Nephron progenitor cell (in vitro differentiated cells): ENCODE results near the gene EXT2.

ENCODE experiments used
- DNase-seq: peaks from one replicate; pipeline ENCODE4 v3.0.0; 2021
- H3K27ac Mint-ChIP-seq: 2 replicates; pipeline ENCODE4 v1.8.0; 2021; ENCODE audit warnings: mild to moderate bottlenecking, moderate library complexity, mixed read lengths
- H3K27me3 Mint-ChIP-seq: 2 replicates; pipeline ENCODE4 v1.8.0; 2021; ENCODE audit warnings: mild to moderate bottlenecking, low read depth, mixed read lengths; ENCODE audit not compliant: poor library complexity
- H3K36me3 Mint-ChIP-seq: 2 replicates; pipeline ENCODE4 v1.8.0; 2021; ENCODE audit warnings: low read depth, mixed read lengths
- H3K4me1 Mint-ChIP-seq: 2 replicates; pipeline ENCODE4 v1.8.0; 2021; ENCODE audit warnings: mixed read lengths
- H3K4me3 Mint-ChIP-seq: 2 replicates; pipeline ENCODE4 v1.8.0; 2021; ENCODE audit warnings: mild to moderate bottlenecking, moderate library complexity, mixed read lengths
- H3K9me3 Mint-ChIP-seq: 2 replicates; pipeline ENCODE4 v1.8.0; 2021; ENCODE audit warnings: mild to moderate bottlenecking, moderate library complexity, mixed read lengths
- TF ChIP-seq, protein P1 (sequence below): fragments of 200-600 bp; sonication (generic); IDR thresholded peaks from 2 replicates; pipeline ENCODE4 v1.5.0; 2021; ENCODE audit warnings: antibody characterized with exemption

EXT2 gene

DNA sequence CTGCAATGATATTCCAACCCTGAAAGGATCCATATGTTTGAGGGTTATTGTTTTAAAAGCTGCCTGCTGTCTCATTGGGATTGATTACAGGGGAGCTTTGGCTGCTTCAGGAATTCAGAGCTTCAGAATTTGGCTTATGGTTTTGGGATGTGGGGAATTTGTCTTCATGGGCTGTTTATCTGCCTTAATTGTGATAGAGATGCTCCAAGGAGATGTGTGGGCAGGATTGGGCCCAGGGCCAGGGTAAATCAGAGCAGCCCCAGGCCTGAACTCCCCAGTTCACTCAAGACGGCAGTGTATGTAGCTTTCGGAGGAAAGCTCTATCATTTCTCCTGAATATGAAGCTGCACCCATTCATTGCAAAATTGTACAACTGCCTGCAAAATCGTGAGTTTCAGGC lies 126.0 kb downstream of the EXT2 start:
- Mint-ChIP-seq H3K27me3 (peaks cover 30% of the 10 kb centered on the region), H3K4me1 (peaks cover 47% of the 10 kb centered on the region), H3K27ac (no peak overlapping the region), H3K9me3 (no peaks in the 10 kb centered on the region), H3K36me3 (peaks cover 13% of the 10 kb centered on the region), H3K4me3 (no peak overlapping the region)
- TF ChIP-seq, protein P1, sequence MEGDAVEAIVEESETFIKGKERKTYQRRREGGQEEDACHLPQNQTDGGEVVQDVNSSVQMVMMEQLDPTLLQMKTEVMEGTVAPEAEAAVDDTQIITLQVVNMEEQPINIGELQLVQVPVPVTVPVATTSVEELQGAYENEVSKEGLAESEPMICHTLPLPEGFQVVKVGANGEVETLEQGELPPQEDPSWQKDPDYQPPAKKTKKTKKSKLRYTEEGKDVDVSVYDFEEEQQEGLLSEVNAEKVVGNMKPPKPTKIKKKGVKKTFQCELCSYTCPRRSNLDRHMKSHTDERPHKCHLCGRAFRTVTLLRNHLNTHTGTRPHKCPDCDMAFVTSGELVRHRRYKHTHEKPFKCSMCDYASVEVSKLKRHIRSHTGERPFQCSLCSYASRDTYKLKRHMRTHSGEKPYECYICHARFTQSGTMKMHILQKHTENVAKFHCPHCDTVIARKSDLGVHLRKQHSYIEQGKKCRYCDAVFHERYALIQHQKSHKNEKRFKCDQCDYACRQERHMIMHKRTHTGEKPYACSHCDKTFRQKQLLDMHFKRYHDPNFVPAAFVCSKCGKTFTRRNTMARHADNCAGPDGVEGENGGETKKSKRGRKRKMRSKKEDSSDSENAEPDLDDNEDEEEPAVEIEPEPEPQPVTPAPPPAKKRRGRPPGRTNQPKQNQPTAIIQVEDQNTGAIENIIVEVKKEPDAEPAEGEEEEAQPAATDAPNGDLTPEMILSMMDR, result no peak
- no peak for DNase-seq

DNA sequence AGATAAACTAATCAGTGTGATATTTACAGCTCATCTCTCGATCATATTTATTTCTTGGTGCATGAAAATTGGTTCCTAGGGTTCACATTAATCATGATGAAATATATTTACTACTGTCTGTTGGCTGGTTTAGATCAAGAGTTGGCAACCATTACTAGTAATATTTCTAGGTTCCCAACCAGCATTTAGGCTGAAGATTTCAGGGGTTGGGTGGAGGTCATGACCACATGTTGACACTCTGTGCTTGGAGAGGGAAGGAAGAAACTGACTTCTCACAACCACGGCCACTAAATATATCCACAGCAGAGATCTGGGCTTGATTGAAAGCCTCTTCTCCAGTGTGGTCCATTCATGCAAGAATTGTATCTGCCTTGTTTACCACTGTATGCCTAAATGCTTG lies 126.5 kb downstream of the EXT2 start:
- peaks cover 42% of the 10 kb centered on the region for H3K4me1 Mint-ChIP-seq
- DNase-seq, result no peak
- TF ChIP-seq, protein P1, result no peak
- H3K9me3 Mint-ChIP-seq, result no peaks in the 10 kb centered on the region
- H3K27me3 Mint-ChIP-seq, result peaks cover 33% of the 10 kb centered on the region
- no peak overlapping the region for H3K4me3 Mint-ChIP-seq
- no peak overlapping the region for H3K27ac Mint-ChIP-seq
- H3K36me3 Mint-ChIP-seq, result peaks cover 13% of the 10 kb centered on the region

DNA sequence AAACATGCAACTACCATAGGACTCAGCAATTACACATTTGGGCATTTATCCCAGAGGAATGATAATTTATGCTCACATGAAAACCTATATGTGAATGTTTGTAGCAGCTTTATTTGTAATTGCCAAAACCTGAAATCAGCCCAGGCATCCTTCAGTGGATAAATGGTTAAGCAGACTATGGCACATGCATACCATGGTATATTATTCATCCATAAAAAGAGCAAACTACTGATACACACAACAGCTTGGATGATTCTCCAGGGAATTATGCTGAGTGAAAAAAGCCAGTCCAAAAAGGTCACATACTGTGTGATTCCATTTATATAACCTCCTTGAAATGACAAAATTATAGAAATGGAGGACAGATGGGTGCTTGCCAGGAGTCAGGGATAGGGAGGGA lies 127.8 kb downstream of the EXT2 start:
- Mint-ChIP-seq H3K9me3 (no peaks in the 10 kb centered on the region), H3K27me3 (peaks cover 43% of the 10 kb centered on the region), H3K27ac (no peak overlapping the region), H3K4me3 (no peak overlapping the region), H3K4me1 (peaks cover 30% of the 10 kb centered on the region), H3K36me3 (peaks cover 10% of the 10 kb centered on the region)
- DNase-seq, result no peak
- TF ChIP-seq, protein P1, result no peak

GRCh38 chr11:44224867-44225501 lies 129.5 kb downstream of the EXT2 start:
- H3K36me3 Mint-ChIP-seq, result peaks cover 7% of the 10 kb centered on the region
- H3K9me3 Mint-ChIP-seq, result no peaks in the 10 kb centered on the region

DNA sequence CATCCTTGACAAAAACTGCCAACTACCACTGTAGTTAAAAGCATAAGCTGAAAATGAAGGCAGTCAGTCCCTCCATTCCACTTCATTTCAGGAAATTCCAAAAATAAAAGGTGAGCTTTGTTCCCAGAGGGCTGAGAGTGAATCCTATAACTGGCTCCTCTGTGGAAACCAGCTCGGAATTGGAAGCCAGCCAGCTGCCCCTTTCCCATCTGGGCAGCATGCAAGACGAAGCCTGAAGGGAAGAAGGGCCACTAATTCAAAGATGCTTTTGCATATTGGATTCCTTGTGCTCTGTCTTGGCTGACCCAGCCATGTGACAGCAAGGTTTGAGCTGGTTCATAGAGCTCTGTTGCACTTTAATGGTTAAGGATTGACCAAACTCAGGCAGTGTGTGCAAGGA lies 131.0 kb downstream of the EXT2 start:
- Mint-ChIP-seq H3K9me3 (no peaks in the 10 kb centered on the region), H3K27me3 (peaks cover 51% of the 10 kb centered on the region), H3K27ac (no peak overlapping the region), H3K36me3 (peaks cover 6% of the 10 kb centered on the region), H3K4me1 (peaks cover 7% of the 10 kb centered on the region), H3K4me3 (no peak overlapping the region)
- TF ChIP-seq, protein P1, result no peak
- no peak for DNase-seq

More at GRCh38 chr11:44224867-44225501, 129.5 kb downstream of the EXT2 start:
- Mint-ChIP-seq H3K4me3 (no peak overlapping the region), H3K27me3 (peaks cover 55% of the 10 kb centered on the region), H3K27ac (no peak overlapping the region), H3K4me1 (peaks cover 21% of the 10 kb centered on the region)
- TF ChIP-seq, protein P1, result no peak
- no peak for DNase-seq

GRCh38 chr11:44226945-44227344 lies 131.5 kb downstream of the EXT2 start:
- peaks cover 49% of the 10 kb centered on the region for H3K27me3 Mint-ChIP-seq
- no peak overlapping the region for H3K4me3 Mint-ChIP-seq
- H3K36me3 Mint-ChIP-seq, result peaks cover 4% of the 10 kb centered on the region
- TF ChIP-seq, protein P1, result no peak
- peaks cover 5% of the 10 kb centered on the region for H3K4me1 Mint-ChIP-seq
- no peak overlapping the region for H3K27ac Mint-ChIP-seq
- DNase-seq, result no peak
- no peaks in the 10 kb centered on the region for H3K9me3 Mint-ChIP-seq
